Measurements from ENCODE around the gene C16orf86.
"Not testable (repeated sequence)": the region's sequence is repeated elsewhere in the genome, so short reads cannot be mapped to it uniquely, and the experiment has no call there.

Gene C16orf86

GRCh38 chr16:67693517-67694285 is 27.1 kb downstream of the C16orf86 start:
- not testable (repeated sequence) for DNase-seq (ENCODE audit: low read depth in 2 of 2)

GRCh38 chr16:67694611-67695010 is 28.0 kb downstream of the C16orf86 start:
- DNase-seq (ENCODE audit: low read depth in 2 of 2) = no peak

GRCh38 chr16:67697422-67698185 is 31.0 kb downstream of the C16orf86 start:
- no peak for DNase-seq (ENCODE audit: low read depth in 2 of 2)

- DNase-seq (ENCODE audit: low read depth in 2 of 2) = no peak
These were observed 32.7 kb downstream of the C16orf86 start for GRCh38 chr16:67699265-67699664.

GRCh38 chr16:67701420-67701819 is 34.8 kb downstream of the C16orf86 start:
- no peak for DNase-seq (ENCODE audit: low read depth in 2 of 2)

GRCh38 chr16:67702130-67702529 is 35.5 kb downstream of the C16orf86 start:
- DNase-seq (ENCODE audit: low read depth in 2 of 2) = no peak

GRCh38 chr16:67703626-67704025 is 37.0 kb downstream of the C16orf86 start:
- no peak for DNase-seq (ENCODE audit: low read depth in 2 of 2)

- DNase-seq (ENCODE audit: low read depth in 2 of 2) = no peak
These were observed 37.5 kb downstream of the C16orf86 start for GRCh38 chr16:67704110-67704509.

- no peak for DNase-seq (ENCODE audit: low read depth in 2 of 2)
These were observed 40.6 kb downstream of the C16orf86 start for GRCh38 chr16:67707210-67707609.

GRCh38 chr16:67707790-67708189 is 41.2 kb downstream of the C16orf86 start:
- DNase-seq (ENCODE audit: low read depth in 2 of 2) = no peak

- no peak for DNase-seq (ENCODE audit: low read depth in 2 of 2)
These were observed 41.8 kb downstream of the C16orf86 start for GRCh38 chr16:67708368-67708771.

- DNase-seq (ENCODE audit: low read depth in 2 of 2) = no peak
These were observed 42.4 kb downstream of the C16orf86 start for GRCh38 chr16:67709050-67709449.

- DNase-seq (ENCODE audit: low read depth in 2 of 2) = no peak
These were observed 44.0 kb downstream of the C16orf86 start for GRCh38 chr16:67710607-67711006.

GRCh38 chr16:67713647-67714273 is 47.1 kb downstream of the C16orf86 start:
- no peak for DNase-seq (ENCODE audit: low read depth in 2 of 2)

GRCh38 chr16:67714522-67714921 is 47.9 kb downstream of the C16orf86 start:
- DNase-seq (ENCODE audit: low read depth in 2 of 2) = no peak

GRCh38 chr16:67716097-67716496 is 49.5 kb downstream of the C16orf86 start:
- no peak for DNase-seq (ENCODE audit: low read depth in 2 of 2)

Measured in fibroblast of skin of left quadriceps (primary cell).